GM13977 (cell line): ENCODE data around the gene CENPI.

Source experiments
- DNase-seq: peaks from one replicate; pipeline ENCODE4 v3.0.0; 2012; ENCODE audit warnings: low spot score
- in situ Hi-C: fragments of 300-500 bp; cut with MboI; formaldehyde crosslinking; loops from one replicate; pipeline ENCODE4 v1.12.0; 2022; ENCODE audit warnings: low sequenced_read_pairs, low pct_unique_long_range_greater_than_20kb, mixed read lengths, inconsistent platforms; ENCODE audit not compliant: unreplicated experiment
- TF ChIP-seq, protein P1 (sequence below): IDR thresholded peaks from 2 replicates; pipeline ENCODE4 v1.5.1; 2012; ENCODE audit warnings: mild to moderate bottlenecking, control low read depth; ENCODE audit not compliant: insufficient read depth; ENCODE audit errors: extremely low read depth, missing control alignments

Gene CENPI

DNA sequence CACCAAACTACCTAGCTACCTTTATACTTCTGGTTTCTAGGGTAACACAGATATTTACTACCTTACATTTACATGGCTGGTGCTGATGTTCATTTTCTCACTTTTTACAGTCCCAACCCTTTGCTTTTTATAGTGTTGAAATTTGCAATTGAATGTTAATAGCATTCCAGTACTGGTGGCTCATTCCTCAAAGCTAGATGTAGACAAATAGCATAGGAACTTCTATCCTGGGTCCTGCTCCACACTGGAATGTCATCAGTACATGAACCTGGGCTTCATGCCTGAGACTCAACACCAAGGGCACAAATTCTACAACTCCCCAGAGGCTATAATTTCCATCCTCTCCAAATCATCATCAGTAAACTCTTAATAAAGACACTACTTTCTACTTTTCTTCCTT, 35.8 kb upstream of the CENPI start:
- in situ Hi-C loops, result no loop called here
- no peak for DNase-seq
- TF ChIP-seq, protein P1, sequence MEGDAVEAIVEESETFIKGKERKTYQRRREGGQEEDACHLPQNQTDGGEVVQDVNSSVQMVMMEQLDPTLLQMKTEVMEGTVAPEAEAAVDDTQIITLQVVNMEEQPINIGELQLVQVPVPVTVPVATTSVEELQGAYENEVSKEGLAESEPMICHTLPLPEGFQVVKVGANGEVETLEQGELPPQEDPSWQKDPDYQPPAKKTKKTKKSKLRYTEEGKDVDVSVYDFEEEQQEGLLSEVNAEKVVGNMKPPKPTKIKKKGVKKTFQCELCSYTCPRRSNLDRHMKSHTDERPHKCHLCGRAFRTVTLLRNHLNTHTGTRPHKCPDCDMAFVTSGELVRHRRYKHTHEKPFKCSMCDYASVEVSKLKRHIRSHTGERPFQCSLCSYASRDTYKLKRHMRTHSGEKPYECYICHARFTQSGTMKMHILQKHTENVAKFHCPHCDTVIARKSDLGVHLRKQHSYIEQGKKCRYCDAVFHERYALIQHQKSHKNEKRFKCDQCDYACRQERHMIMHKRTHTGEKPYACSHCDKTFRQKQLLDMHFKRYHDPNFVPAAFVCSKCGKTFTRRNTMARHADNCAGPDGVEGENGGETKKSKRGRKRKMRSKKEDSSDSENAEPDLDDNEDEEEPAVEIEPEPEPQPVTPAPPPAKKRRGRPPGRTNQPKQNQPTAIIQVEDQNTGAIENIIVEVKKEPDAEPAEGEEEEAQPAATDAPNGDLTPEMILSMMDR, result no peak

DNA sequence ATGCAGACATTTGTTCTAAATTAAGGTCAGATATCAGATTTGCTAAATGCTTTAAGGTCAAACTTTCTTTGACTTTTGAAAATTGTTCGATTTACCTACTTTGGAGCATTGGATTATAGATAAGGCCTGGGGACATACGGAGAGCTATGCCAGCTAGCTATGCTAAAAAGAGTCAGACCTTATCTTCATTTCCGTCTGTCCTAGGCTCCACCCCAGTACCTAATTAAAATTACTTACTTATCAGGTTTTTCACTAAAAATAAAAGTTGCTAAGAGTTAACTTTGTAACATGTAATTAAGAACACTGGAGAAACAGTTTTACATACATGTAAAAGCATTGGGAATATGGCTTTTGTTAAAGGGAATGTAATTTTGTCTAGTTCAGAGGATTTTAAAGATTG, 26.4 kb upstream of the CENPI start:
- TF ChIP-seq, protein P1, result no peak
- DNase-seq, result no peak
- in situ Hi-C loops, result no loop called here

DNA sequence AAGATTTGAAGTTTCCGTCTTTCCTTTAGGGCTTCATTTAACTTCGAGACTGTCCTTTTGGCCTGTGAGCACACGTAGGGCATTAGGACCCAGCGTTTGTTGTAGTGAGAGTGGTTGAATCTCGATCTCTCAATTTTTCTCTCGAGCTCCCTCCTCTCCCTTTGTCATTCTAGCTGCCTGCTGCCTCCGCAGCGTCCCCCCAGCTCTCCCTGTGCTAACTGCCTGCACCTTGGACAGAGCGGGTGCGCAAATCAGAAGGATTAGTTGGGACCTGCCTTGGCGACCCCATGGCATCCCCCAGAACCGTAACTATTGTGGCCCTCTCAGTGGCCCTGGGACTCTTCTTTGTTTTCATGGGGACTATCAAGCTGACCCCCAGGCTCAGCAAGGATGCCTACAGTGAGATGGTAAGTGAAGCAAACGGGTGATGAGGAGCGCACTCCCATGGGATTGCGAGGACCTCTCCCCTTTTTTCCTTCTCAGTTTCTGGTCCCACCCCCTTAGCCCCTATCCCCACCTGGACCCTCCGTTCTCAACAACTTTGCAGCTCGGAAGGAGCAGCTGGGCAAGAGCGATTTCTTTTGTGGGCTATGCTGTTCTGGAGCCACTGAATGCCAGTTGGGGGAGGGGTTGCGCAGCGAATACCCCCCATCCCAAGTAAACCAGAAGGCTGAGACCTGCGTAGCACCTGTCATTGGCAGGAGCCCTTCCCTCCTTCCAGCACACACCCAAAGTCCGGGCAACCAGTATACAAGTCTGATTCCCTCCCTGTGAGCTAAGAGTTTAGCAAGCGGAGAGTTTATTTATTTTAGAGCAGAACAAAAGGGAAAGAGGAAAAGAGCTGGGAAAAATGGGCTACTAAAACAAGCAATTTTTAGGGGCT, 19.0 kb upstream of the CENPI start, which contains the start of gene TMEM35A:
Gene TMEM35A (plus strand): TSS at position 164 of the 883 bp plus-strand sequence. CDS start 124 bp downstream, at position 288.
- no peak for DNase-seq
- TF ChIP-seq, protein P1, result no peak
- in situ Hi-C loops, result no loop called here

GRCh38 chrX:101079736-101080270, 18.2 kb upstream of the CENPI start:
- no peak for DNase-seq
- in situ Hi-C loops, result no loop called here
- TF ChIP-seq, protein P1, result no peak

GRCh38 chrX:101080326-101081124, 17.5 kb upstream of the CENPI start:
- DNase-seq, result no peak
- TF ChIP-seq, protein P1, result no peak
- in situ Hi-C loops, result no loop called here

GRCh38 chrX:101081231-101081630, 16.8 kb upstream of the CENPI start:
- TF ChIP-seq, protein P1, result no peak
- DNase-seq, result no peak
- in situ Hi-C loops, result no loop called here
